GM18526 (cell line): ENCODE results near the gene COQ10B.

Source experiments
- POLR2A ChIP-seq: IDR thresholded peaks from 3 replicates; pipeline ENCODE4 v1.6.1; 2011; ENCODE audit not compliant: insufficient read length; ENCODE audit errors: extremely low read depth

COQ10B gene

DNA sequence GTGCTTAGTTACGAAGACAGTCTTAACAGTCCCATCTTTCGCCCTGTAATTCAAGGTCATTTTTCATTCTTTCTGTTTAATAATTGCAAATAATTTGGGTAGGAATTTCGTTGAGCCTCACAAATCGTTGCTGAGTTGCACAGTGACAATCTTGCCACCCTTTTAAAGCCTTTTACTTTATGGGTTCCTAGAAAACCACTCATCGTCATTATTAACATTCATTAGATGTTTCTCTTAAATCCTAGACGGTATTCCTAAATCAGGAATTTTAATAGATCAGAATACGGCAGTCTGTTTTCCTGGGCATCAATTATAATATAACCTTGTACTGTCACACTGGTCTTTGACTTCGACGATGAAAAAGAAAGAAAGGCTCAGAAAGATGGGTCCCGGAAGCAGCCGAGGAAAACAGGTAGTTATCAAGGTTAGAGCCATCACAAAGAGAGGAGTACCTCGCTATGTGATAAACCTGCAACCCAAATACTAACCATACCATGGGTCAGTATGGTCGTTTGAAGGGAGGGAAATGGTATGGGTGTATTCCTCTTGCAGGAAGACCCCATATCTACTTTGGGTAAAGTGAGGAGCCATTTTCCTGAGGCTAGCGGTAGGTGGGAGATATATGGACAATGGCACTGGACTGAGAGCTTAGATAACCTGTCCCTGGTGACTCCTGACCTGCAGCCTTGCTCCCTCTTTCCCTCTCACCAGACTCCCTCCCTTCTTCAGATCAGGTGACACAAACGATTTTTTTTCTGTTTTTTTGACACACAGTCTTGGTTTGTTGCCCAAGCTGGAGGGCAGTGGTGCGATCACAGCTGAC is 17.5 kb upstream of the COQ10B start:
- no peak for TF ChIP-seq POLR2A

- no peak for TF ChIP-seq POLR2A
Measured at GRCh38 chr2:197437380-197437779, 16.0 kb upstream of the COQ10B start.

- TF ChIP-seq POLR2A: no peak
Measured at GRCh38 chr2:197442857-197443256, 10.5 kb upstream of the COQ10B start.

DNA sequence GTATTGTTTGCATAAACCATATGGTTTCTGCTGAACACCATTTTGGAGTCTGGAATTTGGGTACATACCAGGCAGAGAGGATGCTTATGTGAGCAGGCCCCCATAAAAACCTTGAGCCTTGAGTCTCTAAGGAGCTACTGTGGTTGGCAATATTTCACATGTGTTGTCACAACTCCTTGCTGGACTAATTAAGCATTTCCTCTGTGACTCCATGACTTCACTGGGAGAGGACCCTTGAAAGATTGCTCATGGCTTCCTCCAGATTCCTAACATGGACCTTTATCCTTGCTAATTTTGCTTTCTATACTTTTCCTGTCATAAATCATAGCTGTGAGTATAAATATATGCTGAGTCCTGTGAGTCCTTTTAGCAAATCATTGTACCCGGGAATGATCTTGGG is 7.6 kb upstream of the COQ10B start:
- no peak for TF ChIP-seq POLR2A

DNA sequence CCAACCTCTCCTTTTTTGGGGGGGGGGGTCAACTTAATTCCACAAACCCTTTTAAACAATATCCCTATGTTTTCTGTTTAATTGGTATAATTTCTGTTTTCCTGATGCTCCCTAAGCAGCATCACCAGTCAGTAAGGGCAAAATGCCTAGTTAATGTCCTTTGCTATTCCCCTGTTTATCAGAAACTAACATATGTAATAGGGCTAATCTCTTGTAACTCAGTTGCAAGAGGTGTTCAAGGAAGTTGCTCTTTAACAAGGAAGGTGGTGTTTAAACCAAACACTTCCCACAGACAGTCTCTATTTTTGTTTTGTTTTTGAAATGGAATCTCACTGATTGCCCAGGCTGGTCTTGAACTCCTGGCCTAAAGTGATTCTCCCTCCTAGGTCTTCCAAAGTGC is 6.5 kb upstream of the COQ10B start:
- no peak for TF ChIP-seq POLR2A

GRCh38 chr2:197450465-197450864 is 2.9 kb upstream of the COQ10B start:
- no peak for TF ChIP-seq POLR2A

DNA sequence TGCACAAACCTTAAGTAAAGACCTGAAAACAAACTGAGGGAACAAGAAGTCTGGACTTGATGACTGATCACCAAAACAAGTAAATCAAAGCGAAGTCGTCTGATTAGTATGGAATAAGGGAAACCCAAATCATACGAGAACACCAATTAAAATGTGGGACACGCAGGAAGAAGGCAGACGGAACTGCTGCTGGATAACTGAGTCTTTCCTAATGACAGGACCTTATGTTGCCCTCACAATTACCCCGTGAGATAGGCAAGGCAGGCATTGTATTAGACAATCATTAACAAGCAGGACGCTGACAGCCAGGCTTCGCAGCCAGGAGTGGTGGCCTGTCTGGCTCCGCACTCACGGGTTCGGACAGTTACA is 614 bp upstream of the COQ10B start:
- peak; percentile 74 for TF ChIP-seq POLR2A

DNA sequence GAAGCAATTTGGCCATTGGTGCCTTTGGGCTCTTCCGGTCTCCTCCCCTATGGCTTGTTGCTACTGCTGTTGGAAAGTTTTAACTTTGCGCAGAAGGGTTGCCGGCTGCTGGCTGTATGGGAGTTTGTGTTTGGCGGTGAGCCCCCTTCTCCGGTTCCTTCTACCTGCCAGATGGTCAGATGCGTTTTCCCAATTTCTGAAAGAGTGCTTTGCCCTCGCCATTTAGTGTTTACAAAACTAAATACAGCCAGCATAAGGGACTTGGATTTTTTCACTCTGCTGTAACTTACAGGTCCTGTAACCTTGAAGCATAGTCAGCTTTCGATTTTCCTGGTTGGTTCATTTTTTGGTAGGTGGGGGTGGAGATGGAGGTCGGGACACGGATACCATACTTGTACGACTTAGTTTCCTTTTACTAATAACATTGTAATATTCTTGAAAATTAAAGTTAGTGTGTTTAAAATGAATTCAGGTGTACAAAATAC is 604 bp downstream of the COQ10B start:
- no peak for TF ChIP-seq POLR2A

GRCh38 chr2:197454923-197455322 is 1.6 kb downstream of the COQ10B start:
- TF ChIP-seq POLR2A: no peak

- no peak for TF ChIP-seq POLR2A
Measured at GRCh38 chr2:197455428-197455827, 2.1 kb downstream of the COQ10B start.

DNA sequence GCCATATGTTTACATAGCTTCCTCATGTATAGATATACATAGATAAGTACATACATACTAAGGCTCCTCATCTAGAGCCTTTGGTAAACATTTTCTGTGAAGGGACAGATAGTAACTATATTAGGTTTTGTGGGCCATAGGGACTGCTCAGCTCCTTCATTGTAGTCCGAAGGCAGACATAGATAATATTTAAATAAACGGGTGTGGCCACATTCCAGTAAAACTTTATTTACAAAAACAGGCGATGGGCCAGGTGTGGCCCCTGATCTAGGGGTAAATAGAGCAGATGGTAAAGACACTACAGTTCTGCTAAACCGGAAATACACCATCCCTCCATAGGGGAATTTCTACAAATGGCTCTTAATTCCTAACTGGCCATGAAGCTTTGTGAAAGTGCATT is 7.3 kb downstream of the COQ10B start:
- no peak for TF ChIP-seq POLR2A

GRCh38 chr2:197461057-197461456 is 7.7 kb downstream of the COQ10B start:
- no peak for TF ChIP-seq POLR2A

- no peak for TF ChIP-seq POLR2A
Measured at GRCh38 chr2:197464175-197464574, 10.8 kb downstream of the COQ10B start.

- TF ChIP-seq POLR2A: no peak
Measured at GRCh38 chr2:197472166-197472565, 18.8 kb downstream of the COQ10B start.

DNA sequence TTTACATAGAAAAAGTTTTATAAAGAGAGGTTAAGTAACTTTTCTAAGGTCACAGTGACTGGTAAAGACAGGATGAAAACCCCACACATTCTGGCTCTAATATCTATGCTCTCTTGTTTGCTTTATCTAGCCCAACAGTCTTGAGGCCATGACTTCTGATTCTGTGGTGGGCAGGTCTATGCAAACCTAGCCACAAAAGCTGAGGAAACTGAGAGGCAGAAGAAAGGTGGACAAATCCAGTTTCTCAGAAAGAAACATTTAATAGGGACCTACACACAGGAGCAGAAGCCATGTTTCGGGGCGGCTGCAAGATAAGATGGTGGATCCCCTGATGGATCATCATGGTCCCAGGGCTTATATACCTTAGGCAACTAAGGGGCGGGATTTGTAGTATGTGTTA is 24.4 kb downstream of the COQ10B start:
- TF ChIP-seq POLR2A: no peak

- TF ChIP-seq POLR2A: no peak
Measured at GRCh38 chr2:197480165-197481036, 27.0 kb downstream of the COQ10B start.

- TF ChIP-seq POLR2A: no peak
Measured at GRCh38 chr2:197486175-197486574, 32.8 kb downstream of the COQ10B start.

GRCh38 chr2:197487385-197487784 is 34.0 kb downstream of the COQ10B start:
- TF ChIP-seq POLR2A: no peak
